ENCODE data around the gene A2M. TPM values are rescaled to one million over a fixed set of nuclear protein-coding genes. Genes with fewer than 3 reads are reported as not detected.

The A2M gene
- total and polyA plus RNA-seq, 2 of the 13 experiments (the other 11 are each of a cell fraction or from before 2014, with no cell fraction given), result 2,807 to 6,551 TPM

GRCh38 chr12:9122091-9122609 lies 6.4 kb upstream of the A2M start (continued):
- TF ChIP-seq GFI1 (CRISPR knock-in tag; IDR thresholded peaks at IDR 0.05; ENCODE audit: borderline replicate concordance) (peak; percentile 54; the same call in 1 of the 2 replicates), MLX (CRISPR knock-in tag; IDR thresholded peaks at IDR 0.05) (peak; percentile 97), HOXA3 (CRISPR knock-in tag; IDR thresholded peaks at IDR 0.05) (peak; percentile 46; the same call in 1 of the 2 replicates), MEIS2 (CRISPR knock-in tag; IDR thresholded peaks at IDR 0.05) (peak; percentile 66; the same call in 1 of the 2 replicates), ATF1 (CRISPR knock-in tag; IDR thresholded peaks at IDR 0.05) (peak; percentile 76), ZNF274 (CRISPR knock-in tag; IDR thresholded peaks at IDR 0.05) (no peak), ZBTB20 (CRISPR knock-in tag; IDR thresholded peaks at IDR 0.05; ENCODE audit: borderline replicate concordance, low read depth) (peak; percentile 79; the same call in 1 of the 2 replicates), ZNF362 (CRISPR knock-in tag; IDR thresholded peaks at IDR 0.05; ENCODE audit: borderline replicate concordance) (peak; percentile 48; the same call in 1 of the 2 replicates), DNMT3B (CRISPR knock-in tag; conservative IDR thresholded peaks at IDR 0.05) (peak; percentile 97), SNAPC5 (CRISPR knock-in tag; IDR thresholded peaks at IDR 0.05; ENCODE audit: borderline replicate concordance) (no peak), HOXD1 (CRISPR knock-in tag; IDR thresholded peaks at IDR 0.05) (peak; percentile 68; the same call in 1 of the 2 replicates), HNF1A (IDR thresholded peaks at IDR 0.05; ENCODE audit: low read depth) (peak; percentile 98), HNF1A (CRISPR knock-in tag; IDR thresholded peaks at IDR 0.05; ENCODE audit: borderline replicate concordance) (peak; percentile 99), EP300 (IDR thresholded peaks at IDR 0.05; ENCODE audit: low read depth in 2 of 2, low read length in 2 of 2) (peak; percentile 82 to 99; a peak in 3 of 4 replicates), EP300 (CRISPR knock-in tag; IDR thresholded peaks at IDR 0.05; ENCODE audit: borderline replicate concordance) (peak; percentile 98), ATF5 (CRISPR knock-in tag; IDR thresholded peaks at IDR 0.05; ENCODE audit: low read depth) (no peak), STAT6 (CRISPR knock-in tag; IDR thresholded peaks at IDR 0.05; ENCODE audit: borderline replicate concordance) (0 out of 2 replicates have a peak, but pooled peaks have one; percentile 40), ATM (IDR thresholded peaks at IDR 0.05; ENCODE audit: borderline replicate concordance) (no peak), FOXA1 (IDR thresholded peaks at IDR 0.05) (peak; percentile 63; the same call in 1 of the 2 replicates), FOXA1 (CRISPR knock-in tag; IDR thresholded peaks at IDR 0.05) (peak; percentile 86)

Data from HepG2 (cell line).